Astrocyte of the cerebellum (primary cell): ENCODE measurements around the gene CDC42EP3.

Experiments used
- DNase-seq: peaks from one replicate; pipeline ENCODE4 v3.0.0-alpha.2; 2011; ENCODE audit warnings: low read depth
- H3K4me3 ChIP-seq: 2 replicates; pipeline ENCODE4 v1.5.1; 2011; ENCODE audit warnings: mild to moderate bottlenecking, low read depth, low read length, moderate library complexity
- CTCF ChIP-seq: IDR thresholded peaks from 2 replicates; pipeline ENCODE4 v1.5.1; 2012; ENCODE audit warnings: low read length, low read depth, moderate library complexity, mild to moderate bottlenecking; ENCODE audit errors: missing control alignments
- in situ Hi-C: cut with HindIII; loops from 2 replicates; pipeline ENCODE4 v1.10.0; 2017; ENCODE audit warnings: low sequenced_read_pairs

The CDC42EP3 gene

DNA sequence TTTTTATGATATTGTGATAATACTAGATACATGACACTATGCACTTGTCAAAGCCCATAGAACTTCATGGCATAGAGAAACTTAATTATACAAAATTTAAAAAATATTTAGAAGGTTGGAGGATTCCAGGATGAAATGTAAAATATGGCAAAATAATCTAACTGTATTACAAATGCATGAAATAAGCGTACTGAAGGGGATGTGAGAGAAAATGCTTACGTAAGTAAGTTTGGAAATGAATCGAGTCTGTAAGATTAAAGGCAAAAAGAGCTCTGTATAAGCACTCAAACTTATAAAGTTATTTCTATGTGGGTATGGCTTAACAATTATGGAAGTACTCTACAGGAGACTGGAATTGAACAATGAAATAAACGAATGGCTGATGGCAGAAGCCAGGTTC is 13.4 kb upstream of the CDC42EP3 start:
- no peak for TF ChIP-seq CTCF
- DNase-seq = no peak
- no peak overlapping the region for H3K4me3 ChIP-seq
- in situ Hi-C loops = no loop called here

- no peak for DNase-seq
- no peak for TF ChIP-seq CTCF
- in situ Hi-C loops = no loop called here
- H3K4me3 ChIP-seq = no peak overlapping the region
Measured at GRCh38 chr2:37683921-37684780, 12.7 kb upstream of the CDC42EP3 start.

GRCh38 chr2:37683241-37683640 is 11.8 kb upstream of the CDC42EP3 start:
- DNase-seq = no peak
- TF ChIP-seq CTCF = no peak
- H3K4me3 ChIP-seq = no peak overlapping the region
- in situ Hi-C loops = no loop called here

DNA sequence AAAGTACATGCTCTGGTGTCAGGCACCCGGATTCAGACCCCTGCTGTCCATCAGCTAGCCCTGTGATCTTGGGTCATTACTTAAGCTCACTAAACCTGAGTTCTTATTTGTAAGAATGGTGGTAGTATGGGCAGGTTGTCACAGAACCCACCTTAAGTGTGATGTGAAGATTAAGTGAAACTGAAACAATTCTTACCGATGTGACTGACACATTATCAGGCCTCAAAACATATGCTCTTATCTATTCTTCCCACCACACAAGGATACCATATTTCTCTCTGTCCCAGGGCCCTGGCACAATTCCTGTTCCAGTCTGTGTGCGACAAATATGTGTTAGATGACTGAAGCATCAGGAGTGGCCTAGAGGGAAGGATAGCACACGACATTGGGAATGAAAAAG is 11.0 kb upstream of the CDC42EP3 start:
- TF ChIP-seq CTCF = no peak
- no peak overlapping the region for H3K4me3 ChIP-seq
- no peak for DNase-seq
- in situ Hi-C loops = no loop called here

DNA sequence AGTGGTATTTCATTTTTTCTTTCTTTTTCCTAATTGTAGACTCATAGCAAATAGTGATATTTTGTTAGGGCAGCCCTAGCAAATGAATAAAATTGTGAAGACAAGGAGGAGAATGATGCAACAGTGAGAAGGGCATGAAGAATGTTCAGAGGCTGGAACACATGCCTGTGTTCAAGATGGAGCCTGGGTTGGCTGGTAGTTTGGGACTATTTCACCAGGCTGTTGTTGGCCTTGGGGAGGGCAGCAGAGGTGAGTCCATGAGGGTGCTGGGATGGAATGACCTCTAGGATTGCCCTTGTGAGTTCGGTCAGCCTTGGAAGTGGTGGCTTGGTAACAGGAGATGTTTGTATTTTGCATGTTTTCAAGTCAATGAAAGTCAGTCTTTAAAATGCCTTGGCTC is 10.1 kb upstream of the CDC42EP3 start:
- DNase-seq = no peak
- in situ Hi-C loops = no loop called here
- no peak for TF ChIP-seq CTCF
- no peak overlapping the region for H3K4me3 ChIP-seq

GRCh38 chr2:37679072-37679695 is 7.7 kb upstream of the CDC42EP3 start:
- no peak overlapping the region for H3K4me3 ChIP-seq
- in situ Hi-C loops = no loop called here
- DNase-seq = no peak
- no peak for TF ChIP-seq CTCF
